Naive thymus-derived CD8-positive, alpha-beta T cell (primary cell): Measurements from ENCODE around the gene CCL16. TPM values are rescaled to one million over a fixed set of nuclear protein-coding genes. Genes with fewer than 3 reads are reported as not detected.
A peak's percentile ranks its signal among the peaks of the same experiment; 100 is the strongest.

Experiments used
- ATAC-seq, 2 donors: fragments of 150-1000 bp; cut with Tn5 transposase in 1 of 2; sonication (Bioruptor Pico), chemical (Tn5 transposase) in 1 of 2; 1 replicate in 1 of 2; 2 replicates in 1 of 2; pipeline ENCODE4 v1.10.0; 2021; ENCODE audit warnings: mild to moderate bottlenecking in 2 of 2, moderate library complexity in 2 of 2
- POLR2A ChIA-PET: fragments of 350-600 bp; sonication (Branson Sonifier 250); formaldehyde crosslinking; loops from one replicate; lab custom pipeline; 2021; ENCODE audit warnings: antibody characterized with exemption; lab: Charles Lee
- DNase-seq, 10 donors: peaks; one replicate each; pipeline versions ENCODE4 v3.0.0 to v3.0.0-alpha.2; 2020 to 2022
- H3K27ac Mint-ChIP-seq, 10 donors: one replicate each; pipeline ENCODE4 v1.8.0; 2020 to 2022; ENCODE audit warnings: mild to moderate bottlenecking in 10 of 10, mixed read lengths in 10 of 10, moderate library complexity in 4 of 10, inconsistent platforms in 1 of 10
- H3K27me3 Mint-ChIP-seq, 5 donors: one replicate each; pipeline ENCODE4 v1.8.0; 2021 to 2022; ENCODE audit warnings: mixed read lengths in 5 of 5
- H3K36me3 Mint-ChIP-seq, 3 donors: one replicate each; pipeline ENCODE4 v1.8.0; 2020 to 2022; ENCODE audit warnings: mixed read lengths in 3 of 3, mild to moderate bottlenecking in 2 of 3, inconsistent platforms in 1 of 3
- H3K4me1 Mint-ChIP-seq, 4 donors: one replicate each; pipeline ENCODE4 v1.8.0; 2021 to 2022; ENCODE audit warnings: mixed read lengths in 4 of 4
- H3K4me3 Mint-ChIP-seq, 10 donors: one replicate each; pipeline ENCODE4 v1.8.0; 2020 to 2022; ENCODE audit warnings: mild to moderate bottlenecking in 10 of 10, mixed read lengths in 10 of 10, moderate library complexity in 6 of 10, inconsistent platforms in 1 of 10
- H3K9me3 Mint-ChIP-seq, 9 donors: one replicate each; pipeline ENCODE4 v1.8.0; 2020 to 2022; ENCODE audit warnings: mixed read lengths in 9 of 9, mild to moderate bottlenecking in 3 of 9, inconsistent platforms in 1 of 9, moderate library complexity in 1 of 9
- polyA plus RNA-seq, 3 donors: library from polyadenylated mRNA; unstranded; fragments of 300-500 nt; fragmentation: Illumina TruSeq; gene quantifications; one replicate each; pipeline ENCODE4 v1.2.3, GENCODE V29; 2021
- total RNA-seq, 8 experiments: library from RNA in 2 of 8; stranded (reverse) in 2 of 8; gene quantifications; one replicate each; pipeline ENCODE4 v1.2.3 and lab custom pipeline; 2021 to 2026

The CCL16 gene
- total and polyA plus RNA-seq, 5 experiments from 2014 or later, result not detected

GRCh38 chr17:35981908-35982330 is 622 bp upstream of the CCL16 start:
- Mint-ChIP-seq H3K4me3 (no peak overlapping the region), H3K9me3 (no peaks in the 10 kb centered on the region), H3K36me3 (no peaks in the 10 kb centered on the region), H3K27ac (peak overlapping the region in 1 of 10 donors; percentile 28), H3K27me3 (peaks cover 0 to 28% (median 5%) of the 10 kb centered on the region in 5 donors), H3K4me1 (peaks cover 0 to 5% (median 0%) of the 10 kb centered on the region in 4 donors)
- DNase-seq (peak in 1 of 10 donors; percentile 14), ATAC-seq (no peak)
- POLR2A ChIA-PET, result interaction anchor here (0.7 kb wide), 1 partner anchor 8 kb away, joined by 4 read pairs; no protein-coding TSS in a partner anchor

GRCh38 chr17:35978346-35978745 is 3.0 kb downstream of the CCL16 start:
- no peaks in the 10 kb centered on the region for H3K9me3 Mint-ChIP-seq
- H3K27ac Mint-ChIP-seq, result no peak overlapping the region
- ATAC-seq (no peak), DNase-seq (no peak)
- peaks cover 0 to 13% (median 0%) of the 10 kb centered on the region in 4 donors for H3K4me1 Mint-ChIP-seq
- H3K4me3 Mint-ChIP-seq, result no peak overlapping the region
- no peaks in the 10 kb centered on the region for H3K36me3 Mint-ChIP-seq
- H3K27me3 Mint-ChIP-seq, result peaks cover 0 to 24% (median 8%) of the 10 kb centered on the region in 5 donors
- POLR2A ChIA-PET, result no interaction called here

DNA sequence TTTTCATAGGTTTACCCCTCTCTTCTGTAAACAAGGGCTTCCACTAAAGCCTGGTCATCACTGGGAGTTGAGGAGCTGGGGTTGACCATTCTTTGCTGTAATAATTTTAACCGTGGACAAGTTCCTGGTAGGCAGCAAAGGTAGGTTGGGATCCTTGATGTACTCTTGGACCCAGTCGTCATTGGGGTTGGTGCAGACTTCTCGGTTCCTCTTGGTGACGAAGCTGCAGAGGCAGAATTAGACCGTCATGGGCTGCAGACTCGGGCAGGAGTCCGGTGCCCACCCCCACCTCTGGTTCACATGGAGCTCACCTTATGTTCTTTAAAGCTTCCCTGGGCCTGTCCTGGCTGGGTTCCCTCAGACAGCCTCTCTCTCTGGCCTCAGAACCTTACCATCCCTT is 3.8 kb downstream of the CCL16 start:
- ATAC-seq, result no peak
- Mint-ChIP-seq H3K36me3 (no peaks in the 10 kb centered on the region), H3K27me3 (peaks cover 0 to 24% (median 8%) of the 10 kb centered on the region in 5 donors), H3K9me3 (no peaks in the 10 kb centered on the region), H3K27ac (no peak overlapping the region), H3K4me1 (peaks cover 0 to 13% (median 0%) of the 10 kb centered on the region in 4 donors), H3K4me3 (no peak overlapping the region)
- POLR2A ChIA-PET, result no interaction called here
- DNase-seq, result no peak

DNA sequence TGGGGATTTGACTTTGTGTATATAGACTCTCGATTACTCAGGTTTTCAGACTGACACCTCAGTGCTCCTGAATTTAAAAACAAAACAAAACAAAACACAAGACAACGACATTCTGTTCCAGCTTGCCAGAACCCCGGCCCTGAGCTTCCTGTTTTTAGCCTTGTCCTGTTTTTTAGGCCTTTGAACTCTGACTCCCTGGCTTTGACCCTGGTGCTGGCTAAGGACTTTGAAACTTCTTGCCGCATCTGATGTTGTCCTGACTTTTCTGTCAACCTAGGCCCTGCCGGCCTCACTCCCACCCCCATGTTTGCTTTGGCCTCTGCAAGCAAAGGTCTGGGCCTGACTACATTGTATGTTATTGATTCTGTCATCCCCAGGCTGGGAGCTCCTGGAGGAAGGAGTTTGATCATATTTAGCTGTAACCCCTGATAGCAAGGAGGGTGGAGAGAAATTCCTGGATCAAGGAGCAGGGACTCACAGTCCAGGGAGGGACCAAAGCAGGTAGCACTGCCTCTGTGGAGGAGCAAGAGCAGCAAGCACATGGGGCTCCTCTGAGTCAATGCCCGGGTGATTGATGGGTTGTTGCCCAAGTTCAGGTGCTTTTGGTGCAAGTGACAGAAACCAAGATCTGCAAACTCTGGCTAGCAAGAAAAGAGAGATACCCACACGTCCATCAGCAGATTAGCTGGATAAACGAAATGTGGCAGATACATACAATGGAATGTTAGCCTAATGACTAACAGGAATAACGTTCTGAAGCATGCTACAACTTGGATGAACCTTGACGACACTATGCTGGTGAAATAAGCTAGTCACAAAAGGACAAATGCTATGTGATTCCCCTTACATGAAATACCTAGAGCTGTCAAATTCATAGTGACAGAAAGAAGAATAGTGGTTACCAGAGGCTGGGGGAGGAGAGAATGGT is 7.7 kb downstream of the CCL16 start:
- ATAC-seq (no peak), DNase-seq (no peak)
- Mint-ChIP-seq H3K36me3 (no peaks in the 10 kb centered on the region), H3K4me3 (no peak overlapping the region), H3K27me3 (peaks cover 0 to 14% (median 3%) of the 10 kb centered on the region in 5 donors), H3K27ac (peak overlapping the region in 1 of 10 donors; percentile 19), H3K9me3 (no peaks in the 10 kb centered on the region), H3K4me1 (peaks cover 0 to 19% (median 0%) of the 10 kb centered on the region in 4 donors)
- POLR2A ChIA-PET, result interaction anchor here (0.6 kb wide), 1 partner anchor 8 kb away, joined by 4 read pairs; no protein-coding TSS in a partner anchor

DNA sequence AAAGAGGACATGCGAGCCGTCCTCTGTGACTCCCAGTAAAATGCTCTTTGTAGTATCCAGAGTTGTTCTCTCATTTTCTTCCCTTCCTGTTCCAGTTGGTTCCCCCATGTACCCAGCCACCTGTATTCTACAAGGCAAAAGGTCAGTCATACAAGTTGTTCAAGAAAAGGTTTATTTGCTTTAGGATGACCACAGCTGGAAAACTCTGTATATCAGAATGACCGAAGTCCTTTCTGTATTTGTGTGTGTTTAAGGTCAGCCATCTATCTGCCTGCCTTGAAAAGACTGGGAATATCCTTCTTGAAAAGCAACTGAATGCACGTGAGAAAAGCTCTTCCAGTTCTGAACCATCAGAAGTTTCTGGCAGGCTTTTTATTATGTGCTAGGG is 8.4 kb downstream of the CCL16 start:
- peaks cover 0 to 19% (median 0%) of the 10 kb centered on the region in 4 donors for H3K4me1 Mint-ChIP-seq
- no peak overlapping the region for H3K27ac Mint-ChIP-seq
- DNase-seq, result no peak
- H3K36me3 Mint-ChIP-seq, result no peaks in the 10 kb centered on the region
- POLR2A ChIA-PET, result no interaction called here
- peaks cover 0 to 8% (median 3%) of the 10 kb centered on the region in 5 donors for H3K27me3 Mint-ChIP-seq
- no peaks in the 10 kb centered on the region for H3K9me3 Mint-ChIP-seq
- ATAC-seq, result no peak
- H3K4me3 Mint-ChIP-seq, result no peak overlapping the region

DNA sequence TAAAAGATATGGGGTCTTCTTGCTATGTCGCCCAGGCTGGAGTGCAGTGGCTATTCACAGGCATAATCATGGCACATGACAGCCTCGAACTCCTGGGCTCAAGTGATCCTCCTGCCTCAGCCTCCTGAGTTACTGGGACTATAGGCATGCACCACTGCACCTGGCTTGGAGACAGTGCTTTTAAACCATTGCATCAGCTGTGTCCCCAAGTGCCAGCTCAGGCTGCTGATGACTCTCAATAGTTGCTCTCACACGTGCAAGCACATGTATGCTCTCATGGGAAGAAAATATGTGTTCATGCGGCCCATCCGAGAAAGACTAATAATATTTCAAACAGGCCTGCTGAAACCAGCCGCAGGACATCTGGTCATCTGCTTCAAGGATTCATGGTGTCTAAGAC is 8.8 kb downstream of the CCL16 start:
- DNase-seq (no peak), ATAC-seq (no peak)
- no peaks in the 10 kb centered on the region for H3K9me3 Mint-ChIP-seq
- no peaks in the 10 kb centered on the region for H3K36me3 Mint-ChIP-seq
- no peak overlapping the region for H3K27ac Mint-ChIP-seq
- H3K27me3 Mint-ChIP-seq, result peaks cover 0 to 4% (median 3%) of the 10 kb centered on the region in 5 donors
- POLR2A ChIA-PET, result no interaction called here
- H3K4me3 Mint-ChIP-seq, result no peak overlapping the region
- H3K4me1 Mint-ChIP-seq, result peaks cover 0 to 19% (median 0%) of the 10 kb centered on the region in 4 donors

- Mint-ChIP-seq H3K4me3 (no peak overlapping the region), H3K27ac (no peak overlapping the region), H3K9me3 (no peaks in the 10 kb centered on the region), H3K27me3 (peaks cover 0 to 4% (median 3%) of the 10 kb centered on the region in 5 donors), H3K36me3 (no peaks in the 10 kb centered on the region), H3K4me1 (peaks cover 0 to 19% (median 0%) of the 10 kb centered on the region in 4 donors)
- no peak for ATAC-seq
- POLR2A ChIA-PET, result no interaction called here
- DNase-seq, result no peak
Observed at GRCh38 chr17:35972066-35972465, 9.2 kb downstream of the CCL16 start.

DNA sequence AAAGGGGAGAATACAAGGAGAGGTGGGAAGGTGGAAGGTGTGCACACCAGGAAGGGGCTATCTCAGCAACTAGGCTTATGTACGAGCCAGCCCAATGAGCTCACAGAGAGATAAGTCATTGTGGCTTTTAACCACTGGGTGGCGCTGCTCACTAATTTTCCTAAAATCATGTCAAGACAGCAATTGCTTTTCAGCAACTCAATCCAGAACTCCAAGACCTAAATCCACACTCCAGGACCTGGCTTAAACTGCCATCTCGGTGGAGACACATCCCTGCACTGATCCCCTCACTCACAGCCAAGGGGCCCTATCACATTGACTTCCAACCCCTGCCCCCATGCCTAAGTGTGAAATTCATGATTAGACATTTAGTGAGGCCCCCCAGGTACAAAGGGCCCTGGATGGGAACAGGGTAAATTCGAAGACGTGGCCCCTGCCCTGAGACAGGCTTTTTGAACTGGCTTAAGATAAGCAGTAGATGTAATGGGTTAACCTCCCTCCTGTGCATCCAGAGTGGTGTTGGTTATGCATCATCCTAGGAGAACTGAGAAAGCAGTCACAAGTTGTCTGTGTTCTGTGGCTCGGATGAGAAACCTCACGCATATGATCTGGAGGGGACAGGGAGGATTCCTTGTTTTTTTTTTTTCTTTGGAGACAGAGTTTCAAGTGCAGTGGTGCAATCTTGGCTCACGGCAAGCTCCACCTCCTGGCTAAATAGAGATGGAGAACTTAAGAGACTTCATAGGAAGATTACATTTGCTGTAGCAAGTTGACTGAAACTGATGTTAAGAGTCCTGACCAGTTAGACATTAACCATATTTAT is 11.5 kb downstream of the CCL16 start:
- DNase-seq (peak; percentile 28 to 81 (median 59)), ATAC-seq (peak; percentile 47 to 48)
- H3K27me3 Mint-ChIP-seq, result no peaks in the 10 kb centered on the region
- POLR2A ChIA-PET, result no interaction called here
- H3K36me3 Mint-ChIP-seq, result no peaks in the 10 kb centered on the region
- H3K4me1 Mint-ChIP-seq, result peaks cover 0 to 10% (median 0%) of the 10 kb centered on the region in 4 donors
- H3K4me3 Mint-ChIP-seq, result no peak overlapping the region
- H3K9me3 Mint-ChIP-seq, result no peaks in the 10 kb centered on the region
- H3K27ac Mint-ChIP-seq, result no peak overlapping the region

DNA sequence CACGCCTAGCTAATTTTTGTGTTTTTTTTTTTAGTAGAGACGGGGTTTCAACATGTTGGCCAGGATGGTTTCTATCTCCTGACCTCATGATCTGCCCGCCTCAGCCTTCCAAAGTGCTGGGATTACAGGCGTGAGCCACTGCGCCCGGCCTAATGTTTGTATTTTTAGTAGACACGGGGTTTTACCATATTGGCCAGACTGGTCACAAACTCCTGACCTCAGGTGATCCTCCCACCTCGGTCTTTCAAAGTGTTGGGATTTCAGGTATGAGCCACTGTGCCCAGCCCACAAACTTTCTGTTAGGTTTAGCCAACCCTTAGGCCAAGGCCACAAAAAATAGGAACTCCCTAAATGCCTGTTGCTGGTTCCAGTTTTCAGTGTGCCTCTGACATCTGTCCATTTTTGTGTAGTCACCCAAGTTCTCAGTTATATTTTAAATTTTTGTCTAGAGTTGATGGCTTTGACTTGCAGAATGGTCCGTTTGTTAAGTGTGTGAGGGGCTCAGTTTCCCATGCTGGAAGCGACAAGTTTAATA is 12.7 kb downstream of the CCL16 start:
- no peaks in the 10 kb centered on the region for H3K36me3 Mint-ChIP-seq
- POLR2A ChIA-PET, result no interaction called here
- peaks cover 0 to 10% (median 0%) of the 10 kb centered on the region in 4 donors for H3K4me1 Mint-ChIP-seq
- ATAC-seq (no peak), DNase-seq (no peak)
- H3K27ac Mint-ChIP-seq, result no peak overlapping the region
- H3K9me3 Mint-ChIP-seq, result no peaks in the 10 kb centered on the region
- peaks cover 0 to 1% (median 0%) of the 10 kb centered on the region in 5 donors for H3K27me3 Mint-ChIP-seq
- H3K4me3 Mint-ChIP-seq, result no peak overlapping the region

DNA sequence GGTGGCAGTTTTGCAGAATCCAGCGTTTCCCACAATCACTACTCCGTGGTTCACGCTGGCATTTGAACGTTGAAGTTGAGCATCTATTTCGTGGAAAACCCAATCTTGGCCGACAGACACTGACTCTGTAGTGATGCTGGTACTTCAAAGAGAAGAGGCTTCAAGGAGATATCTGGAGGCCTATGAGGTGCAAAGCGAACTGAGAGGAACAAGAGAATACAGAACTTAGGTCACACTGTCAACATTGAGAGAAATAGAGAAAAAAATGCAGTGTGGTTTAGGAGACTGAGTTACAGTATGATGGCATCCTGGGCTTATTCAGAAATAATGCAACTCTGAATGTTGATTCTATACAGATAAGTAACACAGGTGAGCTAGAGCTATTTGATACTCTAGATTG is 16.0 kb downstream of the CCL16 start:
- Mint-ChIP-seq H3K36me3 (no peaks in the 10 kb centered on the region), H3K4me3 (no peak overlapping the region), H3K4me1 (peaks cover 0 to 10% (median 0%) of the 10 kb centered on the region in 4 donors), H3K9me3 (no peaks in the 10 kb centered on the region), H3K27me3 (peaks cover 0 to 5% (median 0%) of the 10 kb centered on the region in 5 donors), H3K27ac (no peak overlapping the region)
- ATAC-seq (no peak), DNase-seq (no peak)
- POLR2A ChIA-PET, result no interaction called here

GRCh38 chr17:35963663-35964062 is 17.6 kb downstream of the CCL16 start:
- ATAC-seq, result no peak
- no peak overlapping the region for H3K27ac Mint-ChIP-seq
- no peaks in the 10 kb centered on the region for H3K36me3 Mint-ChIP-seq
- POLR2A ChIA-PET, result no interaction called here
- DNase-seq, result no peak
- H3K4me3 Mint-ChIP-seq, result no peak overlapping the region
- H3K4me1 Mint-ChIP-seq, result no peaks in the 10 kb centered on the region
- H3K27me3 Mint-ChIP-seq, result peaks cover 0 to 9% (median 2%) of the 10 kb centered on the region in 5 donors
- H3K9me3 Mint-ChIP-seq, result no peaks in the 10 kb centered on the region

GRCh38 chr17:35953720-35954119 is 27.6 kb downstream of the CCL16 start:
- no peak overlapping the region for H3K4me3 Mint-ChIP-seq
- peaks cover 0 to 12% (median 5%) of the 10 kb centered on the region in 5 donors for H3K27me3 Mint-ChIP-seq
- DNase-seq (no peak), ATAC-seq (no peak)
- H3K9me3 Mint-ChIP-seq, result no peaks in the 10 kb centered on the region
- H3K27ac Mint-ChIP-seq, result no peak overlapping the region
- POLR2A ChIA-PET, result no interaction called here
- H3K36me3 Mint-ChIP-seq, result no peaks in the 10 kb centered on the region
- peaks cover 0 to 2% (median 0%) of the 10 kb centered on the region in 4 donors for H3K4me1 Mint-ChIP-seq
